CD4-positive, CD25-positive, alpha-beta regulatory T cell (primary cell): ENCODE data around the gene CHURC1. TPM values are rescaled to one million over a fixed set of nuclear protein-coding genes. Genes with fewer than 3 reads are reported as not detected.

Source experiments
- ATAC-seq, 2 donors: fragments of 150-1000 bp; cut with Tn5 transposase; one replicate each; pipeline ENCODE4 v1.10.0; 2021; ENCODE audit warnings: low read depth in 2 of 2, moderate number of reproducible peaks in 2 of 2, moderate library complexity in 1 of 2
- DNase-seq, 3 donors: peaks; one replicate each; pipeline versions ENCODE4 v3.0.0 to v3.0.0-alpha.2; 2012 to 2022; ENCODE audit warnings: mixed read lengths in 1 of 3
- H3K27ac ChIP-seq: one replicate; pipeline ENCODE4 v1.7.0; 2013; ENCODE audit warnings: mild to moderate bottlenecking, low read length; ENCODE audit not compliant: insufficient read depth, poor library complexity, severe bottlenecking
- H3K27me3 ChIP-seq: one replicate; pipeline ENCODE4 v1.7.0; 2013; ENCODE audit warnings: low read length; ENCODE audit not compliant: control insufficient read depth, insufficient read depth
- H3K36me3 ChIP-seq: one replicate; pipeline ENCODE4 v1.7.0; 2013; ENCODE audit warnings: mild to moderate bottlenecking, low read length, moderate library complexity; ENCODE audit not compliant: control insufficient read depth, insufficient read depth
- H3K4me1 ChIP-seq: 2 replicates; pipeline ENCODE4 v1.7.0; 2013; ENCODE audit warnings: mild to moderate bottlenecking, low read length; ENCODE audit not compliant: insufficient read depth, control insufficient read depth, poor library complexity, severe bottlenecking
- H3K4me3 ChIP-seq: one replicate; pipeline ENCODE4 v1.7.0; 2013; ENCODE audit warnings: low read depth, mild to moderate bottlenecking, low read length, moderate library complexity
- H3K9me3 ChIP-seq, 2 experiments: 1 replicate in 1 of 2; 2 replicates in 1 of 2; pipeline ENCODE4 v1.7.0; 2013; ENCODE audit warnings: low read length in 2 of 2, mild to moderate bottlenecking in 1 of 2, moderate library complexity in 1 of 2; ENCODE audit not compliant: control insufficient read depth in 2 of 2
- H3K27ac Mint-ChIP-seq, 3 donors: one replicate each; pipeline ENCODE4 v1.8.0; 2020 to 2022; ENCODE audit warnings: mild to moderate bottlenecking in 3 of 3, mixed read lengths in 3 of 3, moderate library complexity in 2 of 3
- H3K27me3 Mint-ChIP-seq: one replicate; pipeline ENCODE4 v1.8.0; 2022; ENCODE audit warnings: mild to moderate bottlenecking, mixed read lengths
- H3K36me3 Mint-ChIP-seq: one replicate; pipeline ENCODE4 v1.8.0; 2020; ENCODE audit warnings: mixed read lengths
- H3K4me1 Mint-ChIP-seq, 4 donors: one replicate each; pipeline ENCODE4 v1.8.0; 2020 to 2022; ENCODE audit warnings: mixed read lengths in 4 of 4, mild to moderate bottlenecking in 1 of 4
- H3K4me3 Mint-ChIP-seq, 4 donors: one replicate each; pipeline ENCODE4 v1.8.0; 2020 to 2022; ENCODE audit warnings: mild to moderate bottlenecking in 4 of 4, mixed read lengths in 4 of 4, moderate library complexity in 3 of 4
- H3K9me3 Mint-ChIP-seq, 7 donors: one replicate each; pipeline ENCODE4 v1.8.0; 2020 to 2022; ENCODE audit warnings: mixed read lengths in 7 of 7, mild to moderate bottlenecking in 3 of 7, moderate library complexity in 2 of 7
- polyA plus RNA-seq, 4 donors: library from polyadenylated mRNA; unstranded; fragments of 300-500 nt; fragmentation: Illumina TruSeq; gene quantifications; one replicate each; pipeline ENCODE4 v1.2.3, GENCODE V29; 2021
- total RNA-seq: library from RNA; stranded (reverse); gene quantifications from one replicate; pipeline ENCODE4 v1.2.3, GENCODE V29; 2022

The CHURC1 gene
- total and polyA plus RNA-seq, 5 donors from 2014 or later, result 95.3 to 228 (median 181) TPM

- Mint-ChIP-seq H3K27me3 (no peaks in the 10 kb centered on the region), H3K36me3 (peaks cover 24% of the 10 kb centered on the region), H3K4me1 (peaks cover 1 to 38% (median 7%) of the 10 kb centered on the region in 4 donors), H3K9me3 (peaks cover 0 to 1% (median 0%) of the 10 kb centered on the region in 7 donors), H3K4me3 (no peak overlapping the region), H3K27ac (no peak overlapping the region)
- DNase-seq (no peak), ATAC-seq (no peak)
- no peaks in the 10 kb centered on the region for H3K9me3 ChIP-seq
- no peak overlapping the region for H3K27ac ChIP-seq
- no peaks in the 10 kb centered on the region for H3K36me3 ChIP-seq
- no peak overlapping the region for H3K4me3 ChIP-seq
- H3K27me3 ChIP-seq, result no peaks in the 10 kb centered on the region
- H3K4me1 ChIP-seq, result no peaks in the 10 kb centered on the region
Measured at GRCh38 chr14:64965356-64966000, 51.2 kb downstream of the CHURC1 start.

- no peak for ATAC-seq
- H3K4me1 Mint-ChIP-seq, result peaks cover 0 to 47% (median 9%) of the 10 kb centered on the region in 4 donors
- Histone ChIP-seq H3K4me1 (peaks cover 12% of the 10 kb centered on the region), H3K27me3 (no peaks in the 10 kb centered on the region), H3K27ac (no peak overlapping the region), H3K9me3 (no peaks in the 10 kb centered on the region), H3K36me3 (no peaks in the 10 kb centered on the region), H3K4me3 (no peak overlapping the region)
- H3K9me3 Mint-ChIP-seq, result peaks cover 0 to 1% (median 0%) of the 10 kb centered on the region in 7 donors
- peaks cover 24% of the 10 kb centered on the region for H3K36me3 Mint-ChIP-seq
- H3K4me3 Mint-ChIP-seq, result no peak overlapping the region
- no peak for DNase-seq
- no peaks in the 10 kb centered on the region for H3K27me3 Mint-ChIP-seq
- peak overlapping the region; percentile 8 to 55 (median 21) for H3K27ac Mint-ChIP-seq
Measured at GRCh38 chr14:64966976-64967375, 52.7 kb downstream of the CHURC1 start.

GRCh38 chr14:64968167-64968566 is 53.9 kb downstream of the CHURC1 start:
- Histone ChIP-seq H3K27ac (no peak overlapping the region), H3K4me1 (peaks cover 18% of the 10 kb centered on the region), H3K4me3 (no peak overlapping the region), H3K27me3 (no peaks in the 10 kb centered on the region), H3K36me3 (no peaks in the 10 kb centered on the region), H3K9me3 (no peaks in the 10 kb centered on the region)
- DNase-seq, result no peak
- Mint-ChIP-seq H3K4me1 (peaks cover 5 to 54% (median 10%) of the 10 kb centered on the region in 4 donors), H3K27ac (peak overlapping the region; percentile 2 to 55 (median 49)), H3K27me3 (no peaks in the 10 kb centered on the region), H3K9me3 (no peaks in the 10 kb centered on the region), H3K4me3 (peak overlapping the region in 1 of 4 donors; percentile 47), H3K36me3 (peaks cover 20% of the 10 kb centered on the region)
- ATAC-seq, result no peak

GRCh38 chr14:64968651-64969050 is 54.4 kb downstream of the CHURC1 start:
- Mint-ChIP-seq H3K9me3 (no peaks in the 10 kb centered on the region), H3K4me1 (peaks cover 5 to 54% (median 10%) of the 10 kb centered on the region in 4 donors), H3K36me3 (peaks cover 15% of the 10 kb centered on the region), H3K27ac (peak overlapping the region in 2 of 3 donors; percentile 2 to 55), H3K4me3 (peak overlapping the region in 1 of 4 donors; percentile 47), H3K27me3 (no peaks in the 10 kb centered on the region)
- Histone ChIP-seq H3K4me3 (no peak overlapping the region), H3K36me3 (no peaks in the 10 kb centered on the region), H3K4me1 (peaks cover 18% of the 10 kb centered on the region), H3K27me3 (no peaks in the 10 kb centered on the region), H3K9me3 (no peaks in the 10 kb centered on the region), H3K27ac (no peak overlapping the region)
- ATAC-seq, result no peak
- DNase-seq, result no peak

GRCh38 chr14:64970041-64970440 is 55.8 kb downstream of the CHURC1 start:
- Mint-ChIP-seq H3K27ac (peak overlapping the region in 2 of 3 donors; percentile 54 to 89), H3K27me3 (no peaks in the 10 kb centered on the region), H3K9me3 (no peaks in the 10 kb centered on the region), H3K36me3 (peaks cover 10% of the 10 kb centered on the region), H3K4me1 (peaks cover 5 to 52% (median 8%) of the 10 kb centered on the region in 4 donors), H3K4me3 (peak overlapping the region; percentile 23 to 87 (median 68))
- H3K9me3 ChIP-seq, result no peaks in the 10 kb centered on the region
- H3K4me3 ChIP-seq, result no peak overlapping the region
- no peaks in the 10 kb centered on the region for H3K27me3 ChIP-seq
- peaks cover 18% of the 10 kb centered on the region for H3K4me1 ChIP-seq
- no peaks in the 10 kb centered on the region for H3K36me3 ChIP-seq
- no peak for DNase-seq
- ATAC-seq, result no peak
- no peak overlapping the region for H3K27ac ChIP-seq

GRCh38 chr14:64970776-64971477 is 56.7 kb downstream of the CHURC1 start:
- no peak overlapping the region for H3K4me3 ChIP-seq
- H3K36me3 Mint-ChIP-seq, result peaks cover 10% of the 10 kb centered on the region

GRCh38 chr14:64971491-64971942 is 57.3 kb downstream of the CHURC1 start:
- Histone ChIP-seq H3K27me3 (no peaks in the 10 kb centered on the region), H3K4me1 (peaks cover 18% of the 10 kb centered on the region), H3K27ac (no peak overlapping the region), H3K36me3 (no peaks in the 10 kb centered on the region), H3K9me3 (no peaks in the 10 kb centered on the region), H3K4me3 (peak overlapping the region; percentile 7)
- peaks cover under 1% of the 10 kb centered on the region for H3K27me3 Mint-ChIP-seq
- H3K9me3 Mint-ChIP-seq, result no peaks in the 10 kb centered on the region
- peak overlapping the region; percentile 23 to 88 (median 84) for H3K4me3 Mint-ChIP-seq
- peaks cover 5 to 54% (median 11%) of the 10 kb centered on the region in 4 donors for H3K4me1 Mint-ChIP-seq
- ATAC-seq (no peak), DNase-seq (no peak)
- peak overlapping the region; percentile 54 to 94 (median 89) for H3K27ac Mint-ChIP-seq
- H3K36me3 Mint-ChIP-seq, result peaks cover 10% of the 10 kb centered on the region

More at GRCh38 chr14:64970776-64971477, 56.7 kb downstream of the CHURC1 start:
- Mint-ChIP-seq H3K27ac (peak overlapping the region; percentile 54 to 94 (median 89)), H3K4me1 (peaks cover 5 to 52% (median 9%) of the 10 kb centered on the region in 4 donors), H3K4me3 (peak overlapping the region; percentile 23 to 88 (median 84)), H3K27me3 (no peaks in the 10 kb centered on the region), H3K9me3 (no peaks in the 10 kb centered on the region)
- DNase-seq, result no peak
- no peak for ATAC-seq
- Histone ChIP-seq H3K9me3 (no peaks in the 10 kb centered on the region), H3K27ac (no peak overlapping the region), H3K36me3 (no peaks in the 10 kb centered on the region), H3K27me3 (no peaks in the 10 kb centered on the region), H3K4me1 (peaks cover 18% of the 10 kb centered on the region)
